ENCODE results near the gene ZNF618.

- TF ChIP-seq EZH2 (IDR thresholded peaks at IDR 0.05; ENCODE audit: borderline replicate concordance, low read length) (no peak), CTCF (conservative IDR thresholded peaks at IDR 0.05 in 1 of 2, IDR thresholded peaks at IDR 0.05 in 1 of 2; ENCODE audit: extremely low read depth in 1 of 2, insufficient read depth in 1 of 2, low read depth in 1 of 2, low read length in 2 of 2) (no peak)
These were observed 100.8 kb downstream of the ZNF618 start for GRCh38 chr9:113976915-113977314.

Measured in mammary epithelial cell (primary cell).